Measurements from ENCODE around the gene OPALIN. TPM values are rescaled to one million over a fixed set of nuclear protein-coding genes. Genes with fewer than 3 reads are reported as not detected.

Gene OPALIN, protein sequence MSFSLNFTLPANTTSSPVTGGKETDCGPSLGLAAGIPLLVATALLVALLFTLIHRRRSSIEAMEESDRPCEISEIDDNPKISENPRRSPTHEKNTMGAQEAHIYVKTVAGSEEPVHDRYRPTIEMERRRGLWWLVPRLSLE
- total RNA-seq = not detected
- long read RNA-seq, donor 1 = 0 reads
- long read RNA-seq, donor 2 = 0 reads

DNA sequence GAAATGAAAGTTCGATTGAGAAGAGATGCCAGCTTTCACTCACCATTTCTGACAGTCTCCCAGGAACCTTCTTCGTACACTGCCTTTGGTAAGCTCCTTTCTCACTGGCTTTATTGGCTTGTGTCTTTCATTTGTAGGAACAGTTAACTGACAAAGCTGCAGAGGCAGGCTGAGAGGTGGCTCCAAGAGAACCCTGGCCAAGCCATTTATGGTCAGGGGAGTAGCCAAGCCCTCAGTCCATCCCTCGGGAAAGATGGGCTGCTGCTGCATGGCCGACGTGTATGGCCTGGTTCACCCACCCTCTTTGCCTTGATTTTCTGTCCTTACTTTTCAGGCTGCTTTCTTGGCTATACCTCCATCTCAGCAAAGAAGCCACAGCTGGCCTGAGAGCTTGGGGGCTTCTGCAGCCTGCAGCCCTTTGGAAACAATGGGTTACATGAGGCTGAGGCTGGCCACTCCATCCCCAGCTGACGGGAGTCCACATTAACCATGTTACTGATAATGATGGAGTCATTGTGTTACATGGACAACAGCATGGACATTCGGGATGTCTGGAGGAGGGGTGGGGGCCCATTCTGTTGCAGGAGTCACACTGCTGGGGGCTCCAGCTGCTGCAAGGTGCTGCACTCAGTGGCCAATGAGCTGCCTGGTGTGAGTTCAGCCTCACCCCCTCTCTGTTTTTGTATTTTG, at the start of gene OPALIN:
TSS of gene OPALIN (minus strand) at position 152 of the 690 bp plus-strand sequence. CDS start at position 46, 106 bp downstream.
- DNase-seq (ENCODE audit: low spot score) = no peak
- intact Hi-C loops (cut with DNase I) = no loop called here

DNA sequence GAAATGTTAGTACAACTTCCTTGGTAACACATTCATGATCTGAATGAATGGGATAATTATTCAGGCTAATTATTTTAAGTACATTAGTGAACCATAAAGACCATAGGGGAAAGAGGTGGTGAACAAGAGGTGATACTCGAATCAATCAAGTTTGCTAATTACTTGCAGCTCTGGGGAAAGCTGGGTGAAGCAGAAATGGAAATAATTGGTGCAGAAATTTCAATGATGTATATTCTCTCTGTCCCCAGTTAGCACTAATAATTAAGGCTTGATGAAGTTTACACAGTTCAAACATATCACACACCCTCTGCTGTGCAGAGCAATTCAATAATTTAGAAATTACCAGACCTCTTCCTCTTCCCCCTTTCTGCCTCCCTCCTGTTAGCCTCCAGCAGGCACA, 49.4 kb upstream of the OPALIN start:
- intact Hi-C loops (cut with DNase I) = no loop called here
- no peak for DNase-seq (ENCODE audit: low spot score)

DNA sequence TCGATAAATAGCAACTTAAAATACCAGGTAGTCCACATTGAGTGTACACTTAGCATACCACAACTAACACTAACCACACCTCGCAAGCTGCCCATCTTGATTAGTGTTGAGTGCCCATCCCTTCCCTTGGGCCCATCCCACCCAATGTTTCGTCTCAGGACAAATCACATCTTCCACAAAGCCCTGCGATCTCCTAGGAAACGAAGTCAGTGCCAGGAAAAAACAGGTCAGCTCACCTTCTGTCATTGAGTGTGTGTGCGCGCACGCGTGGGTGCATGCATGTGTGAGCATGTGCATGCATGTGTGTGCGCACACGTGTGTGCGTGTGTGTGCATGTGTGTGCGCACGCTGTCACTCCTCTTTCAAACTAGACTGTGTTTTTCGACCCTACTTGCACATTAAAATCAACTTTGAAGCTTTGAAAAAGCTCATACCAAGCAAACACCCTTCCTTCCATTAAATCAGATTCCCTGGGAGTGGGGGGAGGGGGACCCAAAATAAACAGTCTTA, 48.8 kb upstream of the OPALIN start:
- peak; percentile 25 for DNase-seq (ENCODE audit: low spot score)
- intact Hi-C loops (cut with DNase I) = no loop called here

DNA sequence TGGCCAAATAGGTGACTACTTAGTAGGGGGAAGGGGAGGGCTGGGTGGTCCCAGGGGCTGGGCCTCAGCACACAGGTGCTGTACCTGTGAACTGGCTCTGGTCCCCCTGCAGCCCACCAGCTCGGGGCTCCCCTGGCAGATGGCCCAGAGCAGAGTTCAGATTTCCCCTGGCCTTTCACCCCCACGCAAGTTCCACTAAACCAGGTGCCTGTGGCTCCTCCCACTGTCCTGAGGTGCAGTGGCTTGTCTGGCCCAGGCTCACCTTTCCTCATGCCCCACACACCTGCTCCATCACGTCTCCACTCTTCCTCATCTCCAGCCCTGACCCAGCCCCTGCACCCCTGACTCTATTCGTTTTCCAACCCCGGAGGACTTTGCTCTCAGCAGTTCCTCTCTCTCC, 47.3 kb upstream of the OPALIN start:
- intact Hi-C loops (cut with DNase I) = no loop called here
- DNase-seq (ENCODE audit: low spot score) = no peak

DNA sequence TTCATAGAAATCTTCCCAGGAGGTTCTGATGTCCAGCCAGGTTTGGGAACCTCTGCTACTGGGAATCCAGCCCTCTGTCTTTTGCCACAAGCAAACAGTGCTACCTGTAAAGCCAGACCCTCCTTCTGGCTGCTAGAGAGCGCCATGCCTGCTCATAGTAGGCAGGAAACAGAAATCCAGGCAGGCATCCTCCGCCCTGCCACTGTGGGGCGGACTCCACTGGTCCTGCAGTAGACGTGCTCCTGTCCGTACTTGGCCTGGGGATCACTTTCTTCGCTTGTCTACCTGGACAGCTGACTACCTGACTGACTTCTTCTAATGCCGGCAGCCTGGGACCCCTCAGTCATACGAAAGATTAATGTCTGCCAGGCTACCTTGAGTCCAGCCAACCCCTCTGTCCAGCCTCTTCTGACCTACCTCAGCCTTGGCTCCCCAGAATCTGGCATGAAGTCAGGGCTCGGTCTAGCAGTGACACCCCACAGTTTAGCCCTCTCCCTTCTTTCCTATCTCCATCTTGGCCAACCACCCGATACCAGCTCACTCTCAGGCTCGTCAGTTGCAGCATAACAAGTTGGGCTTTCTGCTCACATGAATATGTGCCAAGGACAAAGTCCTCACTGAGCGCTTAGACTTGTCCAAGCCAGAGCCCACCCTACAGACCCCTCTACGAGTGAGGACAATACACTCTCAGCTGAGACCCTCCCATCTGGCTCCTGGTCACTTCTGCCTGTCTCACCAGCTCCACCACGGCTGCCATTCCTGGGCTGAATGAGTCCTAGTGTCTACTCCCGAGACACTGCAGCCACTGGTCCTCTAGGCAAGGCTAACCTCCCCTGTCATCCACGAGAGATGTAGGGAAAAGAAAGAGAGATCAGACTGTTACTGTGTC, 43.9 kb upstream of the OPALIN start:
- peak; percentile 23 for DNase-seq (ENCODE audit: low spot score)
- intact Hi-C loops (cut with DNase I) = no loop called here

DNA sequence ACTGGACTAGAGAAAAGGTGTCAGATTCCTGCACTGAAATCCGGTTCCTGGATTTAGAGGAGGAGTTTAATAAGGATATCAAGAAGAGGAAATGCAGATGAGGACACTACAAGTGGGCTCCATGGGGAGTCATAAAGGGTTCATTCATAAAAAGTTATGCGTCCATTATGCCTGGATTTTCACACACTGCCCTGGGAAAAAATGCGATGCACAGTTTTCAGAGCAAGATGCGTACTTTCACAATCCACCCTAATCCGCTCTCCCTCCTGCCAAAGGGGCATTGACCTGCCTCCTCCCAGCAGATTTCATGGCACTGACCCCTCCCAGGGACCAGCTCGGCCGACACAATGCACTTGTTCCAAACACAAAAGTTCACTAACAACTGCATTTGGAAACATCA, 42.2 kb upstream of the OPALIN start:
- DNase-seq (ENCODE audit: low spot score) = peak; percentile 51
- intact Hi-C loops (cut with DNase I) = no loop called here

DNA sequence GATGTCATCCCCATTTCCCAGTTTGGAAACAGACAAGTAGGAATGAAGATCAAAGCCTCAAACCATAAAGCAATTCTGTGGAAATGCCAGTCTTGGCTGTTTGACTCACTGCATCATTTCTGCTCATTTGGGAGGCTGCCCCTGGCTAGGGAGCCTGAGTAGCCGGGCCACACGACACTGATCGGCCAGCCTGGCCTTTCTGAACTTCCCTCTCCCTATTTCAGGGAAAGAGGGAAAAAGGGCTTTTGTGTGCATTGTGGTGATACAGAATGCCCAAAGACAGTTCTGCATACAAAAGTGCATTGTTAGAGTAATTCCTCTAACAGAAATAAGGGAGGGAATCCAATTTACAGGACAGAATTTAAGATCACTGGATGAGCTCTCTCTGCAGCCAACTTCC, 41.7 kb upstream of the OPALIN start:
- DNase-seq (ENCODE audit: low spot score) = no peak
- intact Hi-C loops (cut with DNase I) = no loop called here

DNA sequence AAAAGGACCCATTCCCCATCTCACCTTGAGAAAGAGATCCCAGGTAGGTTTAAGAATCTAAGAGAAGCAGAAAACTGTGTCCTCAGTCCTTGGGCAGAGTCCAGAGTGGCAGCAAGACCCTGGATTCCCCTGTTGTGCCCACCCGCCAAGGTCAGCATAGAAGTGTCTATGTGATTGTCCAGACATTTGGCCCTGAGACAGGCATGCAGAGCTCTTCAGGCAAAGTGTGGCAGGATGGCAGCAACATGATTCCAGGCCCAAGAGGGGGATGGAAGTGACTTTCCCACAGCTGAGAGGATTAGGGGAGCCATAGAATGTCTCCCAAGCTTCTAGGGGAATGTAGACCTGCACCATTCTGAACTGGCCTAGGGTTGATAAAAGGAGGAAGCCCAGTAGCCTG, 39.1 kb upstream of the OPALIN start:
- intact Hi-C loops (cut with DNase I) = loop anchor here in 1 of 2 donors (10.0 kb wide), 1 partner anchor 117 kb away; the partner anchor contains the start of gene TLL2

DNA sequence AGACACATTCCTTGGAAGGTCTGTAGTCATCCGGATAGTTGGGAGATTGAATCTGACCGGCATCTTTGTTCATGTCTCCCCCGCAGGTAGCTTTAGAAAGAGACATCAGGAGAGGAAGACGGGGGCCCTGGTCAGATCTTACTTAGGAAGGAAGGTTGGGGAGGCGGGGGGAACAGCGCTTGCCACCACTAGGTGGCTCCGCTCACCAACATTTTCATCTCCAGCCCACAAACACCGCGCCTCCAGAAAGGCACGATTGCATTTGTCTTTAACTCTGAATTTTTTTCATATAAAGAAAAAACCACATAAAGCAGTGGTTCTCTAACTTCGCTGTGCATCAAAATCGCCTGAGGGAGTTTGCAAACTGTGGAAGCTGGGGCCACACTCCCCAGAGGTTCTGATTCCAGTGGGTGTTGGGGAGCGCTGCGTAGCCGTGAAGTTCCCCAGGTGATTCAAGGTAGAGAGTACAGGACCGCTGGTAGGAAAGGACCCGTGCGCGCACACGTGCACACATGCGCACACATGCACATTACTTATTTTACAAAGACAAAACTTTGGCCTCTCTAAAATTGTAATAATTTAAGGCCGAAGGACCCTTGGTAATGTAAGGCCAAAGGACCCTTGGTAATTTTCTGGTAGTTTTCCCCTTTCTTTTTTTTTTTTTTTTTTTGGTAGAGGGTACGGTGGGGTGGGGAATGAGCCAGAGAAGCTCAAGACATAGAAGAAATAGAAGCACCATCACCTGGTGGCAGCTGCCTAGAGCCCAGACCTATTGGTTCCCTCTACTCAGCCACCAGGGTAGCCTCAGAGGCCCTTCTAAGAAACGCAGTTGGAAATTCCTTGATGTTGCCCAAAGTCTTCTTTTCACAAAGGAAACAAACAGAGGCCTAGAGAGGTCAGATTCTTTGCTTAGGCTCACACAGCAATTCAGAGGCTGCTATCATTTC, 37.4 kb upstream of the OPALIN start:
- DNase-seq (ENCODE audit: low spot score) = peak; percentile 88
- intact Hi-C loops (cut with DNase I) = loop anchor here in 1 of 2 donors (10.0 kb wide), 1 partner anchor 119 kb away; the partner anchor contains the start of gene TLL2

More for the DNA sequence above, 39.1 kb upstream of the OPALIN start:
- DNase-seq (ENCODE audit: low spot score) = peak; percentile 18

DNA sequence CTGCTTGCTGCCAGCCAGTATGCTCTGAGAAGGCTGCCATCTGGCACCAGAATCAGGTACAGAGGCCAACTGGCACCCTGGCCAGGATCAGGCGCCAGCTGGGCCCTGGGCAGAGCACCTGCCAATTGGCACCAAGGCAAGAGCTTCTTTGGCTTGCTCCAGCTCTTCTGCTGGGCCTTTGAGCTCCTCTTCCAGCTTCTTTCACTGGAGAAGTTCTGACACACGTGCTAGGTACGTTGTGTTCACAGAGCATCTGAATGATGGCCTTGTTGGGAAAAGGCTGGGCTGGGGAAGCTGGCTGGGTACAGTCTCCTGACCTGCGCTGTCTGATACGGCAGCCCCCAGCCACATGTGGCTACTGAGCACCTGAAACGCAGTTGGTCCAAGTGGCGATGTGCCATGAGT, 31.7 kb upstream of the OPALIN start:
- intact Hi-C loops (cut with DNase I) = loop anchor here in 1 of 2 donors (10.0 kb wide), 1 partner anchor 124 kb away; the partner anchor contains the start of gene TLL2
- DNase-seq (ENCODE audit: low spot score) = no peak

DNA sequence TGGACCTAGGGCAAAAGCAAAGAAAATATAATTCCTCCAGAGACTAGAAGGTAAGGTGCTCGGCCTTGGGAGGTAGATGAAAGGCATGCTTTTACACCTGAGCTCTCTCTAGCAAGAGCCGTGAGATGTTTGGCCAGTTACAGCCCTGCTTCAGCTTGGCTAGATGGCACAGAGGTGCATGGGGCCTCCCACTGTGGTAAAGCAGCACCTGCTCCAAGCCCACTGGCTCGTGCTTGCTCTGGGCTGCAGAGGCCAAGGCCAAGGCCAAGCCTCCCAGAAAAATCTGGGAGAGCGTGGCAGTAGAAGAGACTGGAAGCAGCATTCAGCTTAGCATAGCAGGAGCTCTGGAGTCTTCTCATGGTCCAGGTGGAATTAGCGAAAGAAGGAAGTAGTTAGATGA, 31.0 kb upstream of the OPALIN start:
- intact Hi-C loops (cut with DNase I) = loop anchor here (10.0 kb wide), 1 partner anchor 125 kb away; the partner anchor contains the start of gene TLL2 (in 2 of the 2)
- no peak for DNase-seq (ENCODE audit: low spot score)

DNA sequence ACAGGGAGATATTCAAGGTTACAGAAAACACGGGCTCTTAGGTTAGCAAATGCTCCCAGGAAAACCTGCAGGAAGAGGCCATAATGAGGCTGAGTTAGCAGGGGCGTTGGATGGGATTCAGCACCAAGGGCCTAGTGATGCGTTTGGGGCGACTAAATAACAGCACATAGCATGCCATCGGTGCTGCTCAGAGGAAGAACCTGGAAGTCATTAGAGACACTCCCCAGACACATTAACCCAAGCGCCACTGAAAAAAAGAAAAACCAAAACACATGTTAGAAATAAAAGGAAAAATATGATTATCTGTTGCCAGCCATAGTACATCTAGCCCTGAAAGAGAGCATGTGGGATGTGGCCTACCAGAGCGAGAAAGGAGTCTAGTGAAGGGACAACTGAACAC, 28.8 kb upstream of the OPALIN start:
- no peak for DNase-seq (ENCODE audit: low spot score)
- intact Hi-C loops (cut with DNase I) = loop anchor here in 1 of 2 donors (10.0 kb wide), 1 partner anchor 127 kb away; the partner anchor contains the start of gene TLL2

DNA sequence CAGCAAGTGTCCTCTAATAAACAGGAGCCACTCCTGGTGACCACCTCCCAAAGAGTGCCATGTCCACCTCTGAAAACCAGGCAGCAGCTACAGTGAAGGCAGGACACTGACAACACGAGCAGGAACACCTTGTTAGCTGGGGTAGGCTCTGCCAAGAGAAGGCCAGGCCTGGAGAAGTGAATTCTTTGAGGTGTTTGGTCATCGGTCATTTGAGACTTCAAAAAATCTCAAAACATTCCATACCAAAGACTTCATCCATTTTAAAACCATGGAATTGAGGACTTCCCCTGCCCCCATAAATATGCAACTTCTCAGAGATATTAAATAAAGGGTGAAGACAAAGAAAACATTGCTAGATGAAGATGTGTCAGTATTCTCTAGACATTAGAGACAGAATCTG, 28.4 kb upstream of the OPALIN start:
- intact Hi-C loops (cut with DNase I) = loop anchor here in 1 of 2 donors (10.0 kb wide), 1 partner anchor 128 kb away; the partner anchor contains the start of gene TLL2
- no peak for DNase-seq (ENCODE audit: low spot score)

DNA sequence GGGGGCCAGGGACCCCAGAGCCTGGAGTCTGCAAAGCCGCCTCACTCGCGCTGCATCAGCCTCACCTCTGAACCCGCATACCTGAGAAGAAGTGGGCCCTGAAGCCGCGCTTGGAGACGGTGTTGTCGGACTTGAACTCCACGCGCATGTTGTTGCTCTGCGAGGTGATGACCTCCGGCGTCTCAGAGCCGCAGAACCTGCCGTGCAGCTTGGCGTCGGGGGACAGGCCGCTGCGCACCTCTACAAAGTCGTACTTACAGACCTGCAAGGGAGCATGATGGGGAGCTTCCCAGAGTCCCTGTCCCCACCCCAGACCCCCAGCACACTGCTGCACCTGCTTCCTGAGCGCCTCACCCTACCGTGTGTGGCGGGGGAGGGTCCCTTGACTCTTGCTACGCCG, 25.7 kb upstream of the OPALIN start:
- intact Hi-C loops (cut with DNase I) = loop anchor here in 1 of 2 donors (10.0 kb wide), 1 partner anchor 130 kb away; the partner anchor contains the start of gene TLL2
- no peak for DNase-seq (ENCODE audit: low spot score)

DNA sequence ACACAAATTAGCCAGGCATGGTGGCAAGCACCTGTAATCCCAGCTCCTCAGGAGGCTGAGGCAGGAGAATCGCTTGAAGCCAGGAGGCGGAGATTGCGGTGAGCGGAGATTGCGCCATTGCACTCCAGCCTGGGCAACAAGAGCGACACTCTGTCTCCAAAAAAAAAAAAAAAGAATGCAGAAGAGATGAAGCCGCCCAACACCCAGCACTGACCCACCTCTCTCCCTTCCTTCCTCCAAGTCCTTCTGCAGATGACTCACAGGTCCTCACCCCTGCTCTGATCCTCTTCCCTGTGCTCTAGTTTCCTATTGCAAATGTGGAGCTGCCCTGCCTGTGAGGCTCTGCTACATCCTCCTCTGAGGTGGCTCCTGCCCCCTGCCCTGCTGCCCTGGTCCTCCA, 22.0 kb upstream of the OPALIN start:
- DNase-seq (ENCODE audit: low spot score) = peak; percentile 53
- intact Hi-C loops (cut with DNase I) = loop anchor here in 1 of 2 donors (10.0 kb wide), 1 partner anchor 134 kb away; the partner anchor contains the start of gene TLL2

DNA sequence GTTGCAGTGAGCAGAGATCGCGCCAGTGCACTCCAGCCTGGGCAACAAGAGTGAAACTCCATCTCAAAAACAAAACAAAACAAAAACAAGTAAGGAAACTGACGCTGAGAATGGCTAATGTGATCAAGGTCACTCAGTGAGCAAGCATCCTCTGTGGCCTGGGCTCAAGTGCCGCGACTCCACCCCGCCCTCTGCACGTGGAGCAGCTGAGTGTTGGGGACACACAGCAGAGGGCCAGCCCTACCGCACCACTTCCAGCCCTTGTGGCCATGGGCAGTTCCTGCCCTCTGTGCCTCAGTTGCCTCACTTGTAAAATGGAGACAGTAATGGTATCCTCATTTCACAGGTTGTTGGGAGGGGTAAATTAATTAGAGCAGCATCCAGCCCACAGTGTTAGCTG, 21.0 kb upstream of the OPALIN start:
- peak; percentile 68 for DNase-seq (ENCODE audit: low spot score)
- intact Hi-C loops (cut with DNase I) = loop anchor here in 1 of 2 donors (10.0 kb wide), 1 partner anchor 135 kb away; the partner anchor contains the start of gene TLL2

DNA sequence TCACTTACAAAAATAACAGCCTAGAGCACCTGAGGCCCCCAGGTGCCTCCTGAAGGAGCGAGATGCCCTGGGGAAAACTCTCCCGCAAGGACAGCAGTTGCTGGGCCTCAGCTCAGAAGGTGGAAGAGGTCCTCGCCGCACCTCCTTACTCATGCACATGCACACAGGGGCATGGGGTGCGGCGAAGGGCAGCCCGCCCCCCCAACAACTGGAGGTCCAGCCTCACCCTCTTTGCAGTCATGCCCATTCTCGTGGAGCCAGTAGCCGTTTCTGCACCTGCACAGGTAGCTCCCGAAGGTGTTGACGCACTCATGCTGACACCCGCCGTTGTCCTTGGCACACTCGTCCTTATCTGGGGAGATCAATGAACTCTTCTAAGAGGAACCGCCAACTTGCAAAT, 19.9 kb upstream of the OPALIN start:
- intact Hi-C loops (cut with DNase I) = no loop called here
- DNase-seq (ENCODE audit: low spot score) = peak; percentile 40

DNA sequence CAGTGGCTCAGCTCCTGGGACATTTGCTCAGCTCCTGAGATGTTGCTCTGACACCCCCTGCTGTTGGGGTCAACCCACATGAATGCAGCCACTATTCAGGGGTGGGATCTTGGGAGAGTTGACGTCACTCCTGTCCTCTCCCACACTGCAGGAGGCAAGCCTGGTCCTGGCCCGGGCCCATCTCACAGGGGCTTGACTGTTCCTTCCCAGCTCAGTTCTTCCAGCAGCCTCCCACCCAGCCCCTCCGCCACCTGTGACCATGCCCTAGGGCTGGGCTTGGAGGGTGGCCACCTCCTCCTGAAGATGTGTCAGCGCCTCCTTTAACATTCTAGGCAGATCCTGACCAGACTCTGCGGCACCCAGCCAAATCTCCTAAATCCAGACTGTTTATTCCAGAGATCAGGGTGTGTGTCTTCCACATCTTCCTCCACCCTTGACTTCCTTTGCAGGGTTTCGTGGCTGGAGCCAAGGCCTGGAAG, 19.1 kb upstream of the OPALIN start:
- intact Hi-C loops (cut with DNase I) = no loop called here
- peak; percentile 81 for DNase-seq (ENCODE audit: low spot score)
